ENCODE results near the gene VAC14.
A peak's percentile ranks its signal among the peaks of the same experiment; 100 is the strongest.
"Not testable (repeated sequence)": the region's sequence is repeated elsewhere in the genome, so short reads cannot be mapped to it uniquely, and the experiment has no call there.

Gene VAC14

DNA sequence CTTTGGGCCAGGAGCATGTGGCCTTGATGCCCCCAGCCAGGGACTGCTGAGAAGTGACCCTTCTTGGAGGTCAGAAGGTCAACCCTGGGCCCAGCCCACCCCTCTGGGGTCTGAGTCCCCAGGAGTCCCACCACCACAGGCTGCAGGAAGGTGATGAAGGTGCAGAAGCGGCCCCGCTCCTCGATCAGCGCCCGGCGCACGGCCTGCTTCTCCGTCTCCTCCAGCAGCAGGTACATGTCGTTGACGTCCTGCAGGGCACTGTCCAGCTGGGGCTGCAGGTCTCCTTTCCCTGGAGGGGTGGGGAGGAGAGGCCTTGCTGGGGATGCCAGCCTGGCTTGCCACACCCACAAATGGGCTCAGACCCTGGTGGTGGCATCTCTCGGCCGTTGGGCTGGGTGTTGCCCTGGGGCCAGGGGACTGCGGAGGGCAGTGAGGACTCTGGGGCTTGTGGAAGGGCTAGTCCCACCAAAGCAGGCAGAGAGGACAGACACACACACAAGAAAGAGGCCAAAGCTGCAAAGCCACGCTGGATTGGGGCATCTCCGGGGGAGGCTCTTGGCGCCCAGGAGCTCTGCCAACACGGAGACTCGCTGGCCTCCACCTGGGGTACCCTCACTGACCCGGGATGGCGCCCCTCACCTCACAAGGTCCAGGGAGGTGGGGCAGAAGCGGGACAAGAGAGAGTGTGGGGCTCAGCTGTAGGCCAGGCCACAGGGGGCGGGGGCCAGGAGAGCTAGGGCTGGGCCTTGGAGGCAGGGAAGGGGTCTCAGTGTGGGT is 122.6 kb downstream of the VAC14 start:
- DNase-seq: no peak

DNA sequence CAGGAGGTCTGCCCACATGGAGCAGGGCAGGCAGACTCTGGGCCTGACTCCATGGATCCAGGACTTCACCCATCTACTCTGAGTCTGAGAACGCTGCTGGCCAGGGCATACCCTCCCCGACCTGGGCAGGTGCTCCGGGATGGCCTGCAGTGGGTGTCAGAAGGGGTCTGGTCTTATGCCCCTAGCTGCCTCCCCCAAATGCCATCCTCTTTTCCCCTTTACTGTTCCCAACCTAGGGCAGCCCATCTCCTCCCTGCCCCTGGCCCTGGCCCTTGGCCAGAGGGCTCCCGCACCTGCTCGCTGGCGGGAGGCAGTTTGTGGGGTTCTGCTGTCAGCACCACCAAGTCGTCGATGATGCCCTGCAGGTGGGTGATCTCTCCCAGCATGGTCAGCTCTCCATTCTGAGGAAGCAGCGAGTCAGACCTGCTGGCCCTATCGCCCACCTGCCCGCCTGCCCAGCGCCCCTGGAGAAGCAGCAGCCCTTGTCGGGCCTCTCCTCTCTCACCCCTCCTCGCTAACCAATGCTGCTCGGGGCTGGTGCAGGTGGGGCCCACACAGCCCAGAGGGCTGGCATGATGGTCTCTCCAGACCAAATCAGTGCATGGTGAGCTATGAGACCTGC is 123.3 kb downstream of the VAC14 start:
- no peak for DNase-seq

DNA sequence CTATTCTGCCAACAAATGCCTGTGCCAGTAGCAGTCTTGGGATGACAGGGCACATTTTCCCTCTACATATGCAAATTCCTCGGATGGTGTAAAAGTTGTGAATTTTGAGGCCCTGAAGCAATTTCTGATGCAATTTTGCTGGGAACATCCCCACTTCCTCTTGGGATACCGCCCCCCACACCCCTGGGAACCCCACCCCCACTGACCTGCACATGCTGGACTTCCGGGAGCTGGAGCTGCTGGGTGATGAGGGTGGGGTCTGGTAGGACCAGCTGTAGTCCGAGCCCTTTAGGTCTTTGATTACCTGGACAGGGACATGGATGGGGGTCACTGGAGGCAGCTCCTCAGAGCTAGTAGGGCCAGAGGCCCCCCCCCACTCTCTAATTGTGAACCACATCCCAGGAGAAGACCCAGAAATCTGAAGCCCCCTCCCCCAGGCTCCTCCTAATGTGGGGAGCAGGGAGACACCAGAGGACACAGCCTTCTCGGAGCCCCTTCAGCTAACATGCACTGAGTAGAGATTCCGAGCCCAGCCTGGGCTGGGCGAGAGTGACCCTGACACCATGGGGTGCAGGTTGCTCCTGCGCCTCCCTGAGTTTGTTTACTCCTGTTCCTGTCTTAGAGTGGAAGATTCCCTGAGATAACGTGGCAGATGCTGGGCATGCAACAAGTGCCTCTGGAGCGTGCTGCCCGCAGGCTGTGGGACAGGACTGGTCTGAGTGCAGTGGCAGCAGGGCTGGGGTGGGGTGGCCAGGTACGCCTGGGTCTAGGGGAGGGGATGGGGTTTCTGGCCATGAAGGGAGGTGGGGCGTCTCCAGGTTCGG is 124.1 kb downstream of the VAC14 start:
- peak in 1 of 3 donors; percentile 9 for DNase-seq

DNA sequence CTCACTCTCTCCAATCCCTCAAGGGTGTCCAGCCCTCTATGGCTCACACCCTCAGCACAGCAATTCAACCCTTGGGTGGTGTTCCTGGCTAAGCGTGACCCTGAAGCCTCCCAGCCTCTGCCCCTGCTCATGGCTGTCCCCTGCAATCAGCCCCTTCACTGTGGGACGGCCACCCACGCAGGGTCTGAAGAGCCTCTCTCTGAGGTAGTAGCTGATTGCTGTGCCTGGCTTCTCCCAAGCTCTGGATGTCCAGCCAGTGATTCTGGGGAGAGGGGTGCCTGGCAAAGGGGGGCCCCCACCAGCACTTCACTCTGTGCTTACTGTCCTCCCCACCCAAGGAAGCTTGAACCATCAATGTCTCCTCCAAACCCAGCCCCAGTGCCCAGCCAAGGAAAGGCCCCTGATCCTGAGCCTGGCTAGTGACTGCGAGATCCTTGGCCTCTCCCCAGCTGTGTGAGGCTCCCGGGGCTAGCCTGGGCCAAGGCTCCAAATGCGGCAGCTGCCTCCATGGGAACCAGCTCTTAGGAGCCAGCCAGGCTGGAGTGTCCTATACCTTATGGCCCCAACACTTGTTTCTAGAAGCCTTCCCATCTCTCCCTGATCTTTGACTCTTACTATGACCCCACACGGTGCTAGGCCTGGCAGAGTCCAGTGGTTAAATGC is 125.0 kb downstream of the VAC14 start:
- DNase-seq: no peak

DNA sequence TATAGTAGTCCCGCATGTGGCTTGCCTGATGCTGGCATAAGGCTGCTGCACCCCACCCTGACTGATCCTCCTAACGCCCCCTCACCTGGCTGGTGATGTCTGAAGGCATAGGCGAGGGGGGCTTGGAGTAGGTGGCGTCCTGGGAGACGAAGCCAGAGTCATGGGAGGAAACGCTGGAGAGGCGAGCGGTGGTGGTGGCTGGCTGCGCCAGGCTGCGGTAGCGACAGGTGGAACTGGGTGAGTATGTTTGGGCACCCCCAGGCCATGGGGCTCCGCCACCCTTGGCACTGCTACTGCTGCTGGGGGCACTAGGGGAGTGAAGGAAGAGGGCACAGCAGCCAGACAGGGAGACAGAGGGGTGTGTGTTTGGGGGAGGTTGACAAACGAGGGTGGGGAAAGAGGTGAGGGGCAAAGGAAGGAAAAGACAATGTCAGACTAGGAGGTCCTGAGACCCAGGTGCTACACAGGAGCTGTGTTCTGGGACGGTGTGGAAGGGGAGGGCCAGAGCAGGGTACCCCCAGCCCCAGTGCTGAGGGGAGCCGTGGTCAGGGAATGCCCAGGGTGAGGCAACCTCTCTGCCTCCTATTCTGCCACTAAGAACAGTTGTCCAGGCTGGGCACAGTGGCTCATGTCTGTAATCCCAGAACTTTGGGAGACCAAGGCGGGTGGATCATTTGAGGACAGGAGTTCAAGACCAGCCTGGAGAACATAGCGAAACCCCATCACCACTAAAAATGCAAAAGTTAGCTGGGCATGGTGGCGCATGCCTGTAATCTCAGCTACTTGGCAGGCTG is 126.5 kb downstream of the VAC14 start:
- DNase-seq: no peak

DNA sequence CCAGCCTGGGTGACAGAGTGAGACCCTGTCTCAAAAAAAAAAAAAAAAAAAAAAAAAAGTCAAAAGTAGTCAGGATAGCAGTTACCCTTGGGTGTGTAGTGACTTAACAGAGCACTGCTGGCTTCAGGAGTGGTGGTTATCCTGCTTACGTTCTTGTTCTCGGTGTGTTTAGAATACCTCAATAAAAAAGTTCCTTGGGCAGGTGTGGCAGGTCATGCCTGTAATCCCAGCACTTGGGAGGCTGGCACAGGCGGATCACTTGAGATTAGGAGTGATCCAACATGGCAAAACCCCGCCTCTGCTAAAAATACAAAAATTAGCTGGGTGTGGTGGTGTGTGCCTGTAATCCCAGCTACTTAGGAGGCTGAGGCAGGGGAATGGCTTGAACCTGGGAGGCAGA is 130.0 kb downstream of the VAC14 start:
- DNase-seq: not testable (repeated sequence)

DNA sequence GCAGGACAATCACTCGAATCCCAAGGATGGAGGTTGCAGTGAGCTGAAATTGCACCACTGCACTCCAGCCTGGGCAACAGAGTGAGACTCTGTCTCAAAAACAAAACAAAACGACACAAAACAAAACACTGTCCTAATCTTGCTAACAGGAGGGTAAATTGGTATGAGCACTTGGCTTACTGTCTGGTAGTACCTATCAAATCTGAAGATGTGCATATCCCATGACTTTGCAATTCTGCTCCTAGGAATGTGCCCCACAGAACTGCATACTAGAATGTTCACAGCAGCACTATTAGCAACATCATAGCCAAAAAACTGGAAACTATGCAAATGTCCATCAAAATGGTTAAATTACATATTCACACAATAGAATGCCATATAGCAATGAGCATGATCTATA is 130.8 kb downstream of the VAC14 start:
- no peak for DNase-seq

DNA sequence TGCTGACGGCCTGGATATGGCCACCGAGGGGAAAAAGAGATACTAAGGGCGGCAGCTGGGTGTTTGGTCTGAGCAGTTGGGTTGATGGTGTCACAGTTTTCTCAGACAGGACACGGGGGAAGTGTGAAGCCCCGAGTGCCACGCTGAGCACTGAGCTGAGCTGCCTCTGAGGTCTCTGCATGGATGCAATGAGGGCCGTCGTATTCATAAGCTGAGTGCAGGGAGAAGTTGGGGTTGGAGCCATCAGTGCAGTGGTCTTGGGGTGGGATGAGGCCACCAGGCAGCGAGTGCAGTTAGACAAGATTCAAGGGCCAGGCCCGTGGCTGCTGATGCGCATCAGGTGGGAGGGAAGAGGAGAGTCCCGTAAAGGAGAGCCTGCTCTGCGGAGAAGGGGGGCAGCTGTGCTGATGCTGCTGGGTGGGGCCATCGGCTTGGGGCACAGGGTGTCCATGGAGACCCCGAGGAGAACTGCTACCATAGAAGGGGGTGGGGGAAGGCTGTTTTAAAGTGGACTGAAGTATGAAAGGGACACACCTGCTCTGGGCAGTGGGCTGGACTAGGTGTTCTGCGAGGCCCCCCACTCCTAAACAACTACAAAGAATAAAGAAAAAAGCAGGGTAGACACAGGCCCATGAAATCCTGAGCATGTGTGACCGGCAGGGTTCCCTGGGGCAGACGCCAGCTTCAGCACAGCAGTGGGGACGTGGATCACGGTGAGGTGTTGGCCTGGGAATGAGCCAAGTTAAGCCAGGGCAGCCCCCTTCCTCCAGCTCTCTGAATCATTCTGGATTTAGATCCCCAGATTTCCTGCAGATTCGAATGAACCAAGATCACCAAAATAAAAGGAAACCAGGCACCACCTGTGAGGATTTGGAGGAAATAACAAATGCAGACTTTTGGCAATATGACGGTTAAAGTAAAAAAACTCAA is 134.9 kb downstream of the VAC14 start:
- DNase-seq: no peak

DNA sequence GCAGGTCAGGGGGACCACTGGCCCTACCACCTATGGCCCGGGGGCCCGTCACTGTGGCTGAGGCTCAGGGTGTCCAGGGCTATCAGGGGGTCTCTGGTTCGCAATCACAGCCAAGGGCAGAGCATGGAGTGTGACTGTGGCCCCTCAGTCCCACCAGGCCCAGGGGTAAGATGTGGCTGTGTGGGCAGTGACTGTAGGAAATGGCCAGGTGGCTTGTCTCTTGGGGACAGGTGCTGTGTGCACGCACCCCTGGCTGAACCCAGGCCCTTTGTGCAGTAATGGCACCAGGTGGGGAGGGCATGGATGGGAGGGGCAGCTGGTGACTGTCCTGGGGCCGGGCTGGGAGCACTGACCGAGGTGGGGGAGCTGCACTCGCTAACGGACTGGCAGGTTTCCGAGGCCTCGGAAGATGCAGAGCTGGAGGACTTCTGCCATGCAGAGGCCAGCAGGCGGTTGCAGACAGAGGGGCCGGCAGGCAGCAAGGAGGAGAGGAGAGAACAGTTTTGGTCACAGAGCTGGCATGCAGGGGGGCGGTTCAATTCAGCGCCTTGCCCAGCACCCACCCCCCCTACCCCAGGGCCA is 135.8 kb downstream of the VAC14 start:
- no peak for DNase-seq

DNA sequence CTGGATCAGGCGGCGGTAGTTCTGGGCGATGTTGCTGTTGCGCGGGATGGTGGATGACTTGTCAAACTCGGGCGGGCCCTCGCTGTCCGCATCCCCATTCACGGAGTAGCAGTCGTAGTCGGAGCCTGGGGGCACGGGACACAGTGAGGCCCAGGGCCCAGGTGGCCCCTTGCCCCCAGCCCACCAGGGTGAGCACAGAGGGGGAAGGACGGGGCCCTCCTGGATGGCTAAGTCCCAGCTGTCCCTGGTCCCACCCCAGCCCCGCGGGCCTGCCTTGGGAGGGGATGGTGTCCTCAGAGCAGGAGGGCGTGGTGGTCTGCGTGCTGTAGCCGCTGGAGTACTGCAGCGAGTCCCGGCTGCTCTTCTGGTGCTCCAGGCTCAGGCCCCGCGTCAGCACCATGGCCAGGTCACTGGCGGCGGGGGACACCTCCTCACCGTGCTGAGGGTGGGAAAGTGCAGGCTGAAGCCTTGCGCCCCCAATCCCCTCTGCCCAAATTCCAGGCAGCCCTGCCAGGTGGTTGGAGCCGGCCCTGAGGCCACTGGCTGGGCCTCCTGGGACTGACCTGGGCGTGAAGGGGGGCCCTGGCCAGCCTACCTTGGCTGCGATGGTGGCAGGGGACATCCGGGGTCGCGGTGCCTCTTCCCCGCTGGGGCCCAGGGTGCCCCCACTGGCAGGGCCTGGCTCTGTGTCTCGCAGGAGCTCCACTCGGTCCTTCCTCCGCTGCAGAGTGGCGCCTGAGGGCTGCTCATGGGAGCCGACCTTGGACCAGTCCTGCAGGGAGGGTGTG is 136.4 kb downstream of the VAC14 start:
- no peak for DNase-seq

DNA sequence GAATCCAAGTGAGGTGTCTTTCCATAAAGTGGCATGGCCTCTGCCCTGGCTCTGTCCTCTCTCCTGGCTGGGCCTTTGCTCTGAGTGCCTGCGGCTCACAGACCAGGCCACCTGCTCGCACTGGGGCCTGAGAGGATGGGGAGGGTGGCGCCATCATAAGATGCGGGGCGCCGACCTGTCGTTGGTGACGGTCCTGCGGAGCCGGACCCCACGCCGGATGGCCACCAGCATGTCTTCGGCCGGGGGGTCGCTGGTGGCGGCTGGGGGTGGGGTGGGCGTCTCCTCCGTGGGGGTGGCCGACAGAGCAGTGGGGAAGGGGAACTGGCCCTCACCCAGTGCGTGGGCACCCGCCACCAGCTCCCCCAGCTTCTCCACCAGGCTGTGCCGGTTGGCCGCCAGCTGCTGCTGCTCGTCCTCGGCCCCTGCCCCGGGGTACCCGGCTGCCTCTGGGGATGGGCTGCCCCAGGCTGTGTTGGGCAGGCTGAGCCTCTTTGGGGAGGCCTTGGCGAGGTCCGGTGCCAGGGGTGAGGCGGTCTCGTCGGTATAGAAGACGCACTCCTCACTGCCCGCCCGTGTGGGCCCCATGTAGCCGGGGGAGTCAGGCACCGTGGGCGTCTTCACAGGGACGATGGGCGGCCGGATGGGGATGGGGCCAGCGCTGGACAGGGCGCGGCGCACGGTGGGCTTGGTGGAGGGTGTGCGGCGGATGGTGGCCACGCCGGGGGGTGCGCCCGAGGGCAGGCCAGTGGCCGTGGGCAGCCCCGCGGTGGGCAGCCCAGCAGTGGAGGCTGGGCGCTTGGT is 137.2 kb downstream of the VAC14 start:
- DNase-seq: no peak

DNA sequence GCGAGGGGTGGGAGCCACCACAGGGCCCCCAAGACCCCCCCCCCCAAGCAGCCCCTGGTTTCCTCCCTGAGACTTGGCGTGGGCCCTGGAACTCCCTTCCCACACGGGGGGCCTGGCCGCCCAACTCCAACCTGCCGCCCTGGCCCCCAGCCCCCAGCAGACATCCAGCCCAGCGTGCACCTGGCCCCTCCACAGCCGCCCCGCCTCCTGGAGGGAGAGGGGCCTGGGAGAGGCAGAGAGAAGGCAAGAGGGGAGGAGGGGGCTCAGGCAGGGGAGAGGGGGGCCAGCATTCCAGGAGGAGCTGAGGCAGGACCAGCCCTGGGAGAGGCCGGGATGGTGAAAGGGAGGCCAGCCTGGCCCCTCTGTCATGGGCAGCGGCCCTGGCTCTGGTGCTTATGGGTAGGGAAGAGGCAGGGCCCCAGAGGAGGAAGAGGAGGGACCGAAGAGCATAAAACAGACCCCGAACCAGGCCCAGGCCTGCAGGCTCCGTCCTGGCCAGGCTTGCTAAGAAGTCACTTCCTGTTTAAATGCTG is 137.9 kb downstream of the VAC14 start:
- no peak for DNase-seq

DNA sequence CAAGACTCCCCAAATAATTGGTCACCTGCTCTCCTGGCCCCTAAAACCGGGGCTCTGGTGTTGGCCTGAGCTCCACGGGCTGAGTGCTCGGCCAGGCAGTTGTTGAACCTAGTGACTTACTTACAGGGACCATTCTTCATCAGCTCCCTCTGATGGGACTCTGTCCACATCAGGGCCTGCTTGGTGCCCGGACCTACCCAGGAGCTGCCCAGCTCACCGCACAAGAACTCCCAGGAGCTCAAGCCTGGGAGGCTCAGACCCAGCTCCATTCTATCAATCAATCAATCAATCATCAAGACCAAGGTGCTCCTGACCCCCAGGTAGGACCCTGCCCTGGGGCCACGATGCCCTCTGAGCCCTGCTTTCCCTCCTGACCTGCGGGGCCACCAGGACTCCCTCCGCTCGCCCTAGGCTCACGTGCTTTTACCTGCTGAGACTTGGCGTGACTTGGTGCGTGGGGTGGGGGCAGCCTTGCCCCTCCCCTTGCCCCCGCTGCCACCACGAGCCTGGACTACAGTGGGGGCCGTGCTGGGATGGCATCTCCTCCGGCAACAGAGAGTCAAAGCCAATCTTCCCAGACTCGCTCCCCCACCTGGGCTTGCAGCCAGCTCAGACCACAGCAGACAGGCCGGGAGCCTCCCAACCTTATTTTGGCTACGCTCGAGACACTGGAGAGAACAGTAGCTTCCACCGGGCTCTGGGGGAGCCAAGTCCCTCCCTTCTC is 138.9 kb downstream of the VAC14 start:
- DNase-seq: no peak

DNA sequence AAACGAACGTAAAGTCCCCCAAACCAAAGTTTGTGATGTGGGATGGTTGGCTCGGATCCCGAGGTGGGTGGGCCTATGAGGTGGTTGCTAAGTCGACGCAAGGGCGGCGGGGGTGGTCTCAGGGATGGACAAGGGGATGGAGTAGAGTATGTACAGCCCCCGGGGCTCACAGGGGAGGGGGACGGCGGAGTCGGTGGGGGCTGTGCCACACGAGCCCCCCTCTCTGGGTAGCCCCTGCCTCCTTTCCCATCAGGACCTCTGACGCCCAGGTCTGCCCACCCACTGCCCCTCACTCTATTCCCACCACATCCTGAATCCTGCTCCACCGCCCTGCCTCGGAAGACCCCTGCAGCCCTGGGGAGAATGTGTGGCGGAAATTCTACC is 139.4 kb downstream of the VAC14 start:
- DNase-seq: no peak

DNA sequence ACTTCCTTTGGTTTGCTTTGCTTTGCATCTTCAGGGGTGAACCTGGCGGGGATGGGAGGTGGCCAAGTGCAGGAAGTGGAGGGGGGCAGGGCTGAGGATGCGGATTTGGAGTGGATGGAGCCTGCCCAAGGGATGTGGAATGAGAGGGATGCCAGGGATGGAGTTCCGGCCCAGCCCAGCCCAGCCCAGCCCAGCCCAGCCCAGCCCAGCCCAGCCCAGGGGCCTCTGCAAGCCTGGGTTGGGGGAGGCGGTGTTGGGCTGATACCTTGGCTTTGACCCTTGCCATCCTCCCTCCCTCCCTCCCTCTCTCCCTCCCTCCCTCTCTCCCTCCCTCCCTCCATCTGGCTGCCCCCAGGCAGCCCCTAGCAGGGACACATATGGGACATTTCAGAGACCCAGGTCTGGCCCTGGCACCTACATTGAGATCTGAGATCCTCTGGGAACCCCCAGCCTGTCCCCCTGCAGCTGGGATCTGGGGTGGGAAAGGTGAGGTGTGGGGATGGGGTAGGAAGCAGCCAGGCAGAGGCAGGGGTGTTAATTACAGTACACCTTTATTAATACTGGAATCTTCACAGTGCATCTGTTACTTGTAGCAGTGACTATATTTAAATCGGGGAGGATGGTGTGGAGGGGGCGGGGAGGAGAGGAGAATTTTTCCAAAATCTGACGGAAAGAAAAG is 140.1 kb downstream of the VAC14 start:
- no peak for DNase-seq

DNA sequence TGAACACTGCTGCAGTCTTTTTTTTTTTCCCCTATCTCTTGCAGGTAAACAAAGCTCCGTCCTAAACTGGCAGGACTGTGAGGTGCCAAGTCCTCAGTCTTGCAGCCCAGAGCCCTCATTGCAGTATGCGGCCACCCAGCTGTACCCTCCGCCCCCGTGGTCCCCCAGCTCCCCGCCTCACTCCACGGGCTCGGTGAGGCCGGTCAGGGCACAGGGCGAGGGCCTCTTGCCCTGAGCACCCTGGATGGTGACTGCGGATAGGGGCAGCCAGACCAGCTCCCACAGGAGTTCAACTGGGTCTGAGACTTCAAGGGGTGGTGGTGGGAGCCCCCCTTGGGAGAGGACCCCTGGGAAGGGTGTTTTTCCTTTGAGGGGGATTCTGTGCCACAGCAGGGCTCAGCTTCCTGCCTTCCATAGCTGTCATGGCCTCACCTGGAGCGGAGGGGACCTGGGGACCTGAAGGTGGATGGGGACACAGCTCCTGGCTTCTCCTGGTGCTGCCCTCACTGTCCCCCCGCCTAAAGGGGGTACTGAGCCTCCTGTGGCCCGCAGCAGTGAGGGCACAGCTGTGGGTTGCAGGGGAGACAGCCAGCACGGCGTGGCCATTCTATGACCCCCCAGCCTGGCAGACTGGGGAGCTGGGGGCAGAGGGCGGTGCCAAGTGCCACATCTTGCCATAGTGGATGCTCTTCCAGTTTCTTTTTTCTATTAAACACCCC is 140.8 kb downstream of the VAC14 start:
- DNase-seq: no peak

DNA sequence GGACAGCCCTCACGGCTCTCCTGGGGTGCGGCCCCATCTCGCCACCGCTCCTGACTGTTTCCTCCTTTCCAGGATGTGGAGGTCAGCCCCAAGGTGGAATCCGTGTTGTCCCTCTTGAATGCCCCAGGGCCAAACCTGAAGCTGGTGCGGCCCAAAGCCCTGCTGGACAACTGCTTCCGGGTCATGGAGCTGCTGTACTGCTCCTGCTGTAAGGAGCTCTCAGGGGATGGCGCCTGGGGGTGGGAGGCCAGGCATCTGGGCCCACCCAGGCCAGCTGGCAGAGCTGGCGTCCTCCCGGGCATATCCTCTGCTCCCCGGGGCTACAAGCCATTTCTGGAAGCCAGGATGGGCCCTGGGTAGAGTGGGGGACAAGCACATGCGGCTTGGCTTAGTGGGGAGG is 141.4 kb downstream of the VAC14 start:
- DNase-seq: no peak

Data from suppressor macrophage treated with lipopolysaccharide for 1 hour (primary cell).